ENCODE data around the gene CADM1. TPM values are rescaled to one million over a fixed set of nuclear protein-coding genes. Genes with fewer than 3 reads are reported as not detected.

The CADM1 gene
- total and polyA plus RNA-seq, 9 of the 15 experiments (the other 6 are each of a cell fraction or from before 2014, with no cell fraction given) = 0.42 TPM; not detected in 8

GRCh38 chr11:115498354-115498753 lies 5.9 kb downstream of the CADM1 start:
- H3K27ac ChIP-seq (ENCODE audit: extremely low read depth, low read depth, low read length) = no peak overlapping the region
- CTCF ChIA-PET (ENCODE audit: low intra/inter-chr PET ratio) = no interaction called here
- no peak overlapping the region for H3K4me2 ChIP-seq (ENCODE audit: insufficient read depth, low read length)
- H3K9me1 ChIP-seq (ENCODE audit: control insufficient read depth, insufficient read depth, low read length) = no peaks in the 10 kb centered on the region
- POLR2A ChIA-PET = no interaction called here
- no peak overlapping the region for H3K9ac ChIP-seq (ENCODE audit: insufficient read depth in 1 of 2, low read depth in 2 of 2, low read length in 2 of 2)
- ATAC-seq = no peak
- H3K4me3 ChIP-seq = no peak overlapping the region
- 0% methylated on average over 9 of the region's 9 CpGs for WGBS (ENCODE audit: insufficient coverage, low coverage, missing lambda C conversion rate)
- H3K36me3 ChIP-seq (ENCODE audit: control insufficient read depth, insufficient read depth, low read length) = no peaks in the 10 kb centered on the region
- in situ Hi-C loops (cut with MboI) (no loop called here), intact Hi-C loops (cut with micrococcal nuclease) (no loop called here)
- no peaks in the 10 kb centered on the region for H3K4me1 ChIP-seq (replicated peaks in 1 of 2; ENCODE audit: control insufficient read depth in 2 of 2, insufficient read depth in 2 of 2, low read length in 2 of 2)
- H3K27me3 ChIP-seq (ENCODE audit: control insufficient read depth in 2 of 2, insufficient read depth in 2 of 2, low read length in 2 of 2) = peaks cover 0 to 5% of the 10 kb centered on the region in 2 experiments; a peak in 1 of 5 replicates
- no peaks in the 10 kb centered on the region for H3K79me2 ChIP-seq (ENCODE audit: control insufficient read depth, insufficient read depth, low read length)
- FAIRE-seq = no peak
- DNase-seq (ENCODE audit: extremely low read depth in 1 of 4, low spot score in 3 of 4) = no peak
- H4K20me1 ChIP-seq (replicated peaks; ENCODE audit: control insufficient read depth, insufficient read depth, low read length) = no peaks in the 10 kb centered on the region; the same call in 1 of the 2 replicates
- no peaks in the 10 kb centered on the region for H3K9me3 ChIP-seq (replicated peaks; ENCODE audit: control insufficient read depth, insufficient read depth, low read depth, low read length)
- no peak overlapping the region for H2AFZ ChIP-seq (ENCODE audit: low read depth, low read length)
- no TSS peak for BruUV-seq (replicated peaks)
- no peak for TF ChIP-seq MEIS2 (IDR thresholded peaks at IDR 0.05; ENCODE audit: partially characterized antibody)
- no peak for TF ChIP-seq ZNF584 (CRISPR knock-in tag; IDR thresholded peaks at IDR 0.05; ENCODE audit: low read depth)
- no peak for TF ChIP-seq HDAC8 (tag; IDR thresholded peaks at IDR 0.05)
- no peak for TF ChIP-seq SIRT6 (IDR thresholded peaks at IDR 0.05; ENCODE audit: low read depth, low read length)
- TF ChIP-seq BRD9 (IDR thresholded peaks at IDR 0.05; ENCODE audit: low read depth, partially characterized antibody) = no peak
- TF ChIP-seq, protein P1, sequence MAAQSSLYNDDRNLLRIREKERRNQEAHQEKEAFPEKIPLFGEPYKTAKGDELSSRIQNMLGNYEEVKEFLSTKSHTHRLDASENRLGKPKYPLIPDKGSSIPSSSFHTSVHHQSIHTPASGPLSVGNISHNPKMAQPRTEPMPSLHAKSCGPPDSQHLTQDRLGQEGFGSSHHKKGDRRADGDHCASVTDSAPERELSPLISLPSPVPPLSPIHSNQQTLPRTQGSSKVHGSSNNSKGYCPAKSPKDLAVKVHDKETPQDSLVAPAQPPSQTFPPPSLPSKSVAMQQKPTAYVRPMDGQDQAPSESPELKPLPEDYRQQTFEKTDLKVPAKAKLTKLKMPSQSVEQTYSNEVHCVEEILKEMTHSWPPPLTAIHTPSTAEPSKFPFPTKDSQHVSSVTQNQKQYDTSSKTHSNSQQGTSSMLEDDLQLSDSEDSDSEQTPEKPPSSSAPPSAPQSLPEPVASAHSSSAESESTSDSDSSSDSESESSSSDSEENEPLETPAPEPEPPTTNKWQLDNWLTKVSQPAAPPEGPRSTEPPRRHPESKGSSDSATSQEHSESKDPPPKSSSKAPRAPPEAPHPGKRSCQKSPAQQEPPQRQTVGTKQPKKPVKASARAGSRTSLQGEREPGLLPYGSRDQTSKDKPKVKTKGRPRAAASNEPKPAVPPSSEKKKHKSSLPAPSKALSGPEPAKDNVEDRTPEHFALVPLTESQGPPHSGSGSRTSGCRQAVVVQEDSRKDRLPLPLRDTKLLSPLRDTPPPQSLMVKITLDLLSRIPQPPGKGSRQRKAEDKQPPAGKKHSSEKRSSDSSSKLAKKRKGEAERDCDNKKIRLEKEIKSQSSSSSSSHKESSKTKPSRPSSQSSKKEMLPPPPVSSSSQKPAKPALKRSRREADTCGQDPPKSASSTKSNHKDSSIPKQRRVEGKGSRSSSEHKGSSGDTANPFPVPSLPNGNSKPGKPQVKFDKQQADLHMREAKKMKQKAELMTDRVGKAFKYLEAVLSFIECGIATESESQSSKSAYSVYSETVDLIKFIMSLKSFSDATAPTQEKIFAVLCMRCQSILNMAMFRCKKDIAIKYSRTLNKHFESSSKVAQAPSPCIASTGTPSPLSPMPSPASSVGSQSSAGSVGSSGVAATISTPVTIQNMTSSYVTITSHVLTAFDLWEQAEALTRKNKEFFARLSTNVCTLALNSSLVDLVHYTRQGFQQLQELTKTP (IDR thresholded peaks at IDR 0.05; ENCODE audit: low read depth in 1 of 2, partially characterized antibody in 2 of 2) = no peak
- TF ChIP-seq MGA (IDR thresholded peaks at IDR 0.05) = no peak

All from K562 (cell line).